Eye (tissue), 1 donor: Measurements from ENCODE around the gene N4BP2.
"Not testable (repeated sequence)": the region's sequence is repeated elsewhere in the genome, so short reads cannot be mapped to it uniquely, and the experiment has no call there.

ENCODE experiments used
- DNase-seq: peaks from one replicate; pipeline ENCODE4 v3.0.0-alpha.2; 2015

The N4BP2 gene

DNA sequence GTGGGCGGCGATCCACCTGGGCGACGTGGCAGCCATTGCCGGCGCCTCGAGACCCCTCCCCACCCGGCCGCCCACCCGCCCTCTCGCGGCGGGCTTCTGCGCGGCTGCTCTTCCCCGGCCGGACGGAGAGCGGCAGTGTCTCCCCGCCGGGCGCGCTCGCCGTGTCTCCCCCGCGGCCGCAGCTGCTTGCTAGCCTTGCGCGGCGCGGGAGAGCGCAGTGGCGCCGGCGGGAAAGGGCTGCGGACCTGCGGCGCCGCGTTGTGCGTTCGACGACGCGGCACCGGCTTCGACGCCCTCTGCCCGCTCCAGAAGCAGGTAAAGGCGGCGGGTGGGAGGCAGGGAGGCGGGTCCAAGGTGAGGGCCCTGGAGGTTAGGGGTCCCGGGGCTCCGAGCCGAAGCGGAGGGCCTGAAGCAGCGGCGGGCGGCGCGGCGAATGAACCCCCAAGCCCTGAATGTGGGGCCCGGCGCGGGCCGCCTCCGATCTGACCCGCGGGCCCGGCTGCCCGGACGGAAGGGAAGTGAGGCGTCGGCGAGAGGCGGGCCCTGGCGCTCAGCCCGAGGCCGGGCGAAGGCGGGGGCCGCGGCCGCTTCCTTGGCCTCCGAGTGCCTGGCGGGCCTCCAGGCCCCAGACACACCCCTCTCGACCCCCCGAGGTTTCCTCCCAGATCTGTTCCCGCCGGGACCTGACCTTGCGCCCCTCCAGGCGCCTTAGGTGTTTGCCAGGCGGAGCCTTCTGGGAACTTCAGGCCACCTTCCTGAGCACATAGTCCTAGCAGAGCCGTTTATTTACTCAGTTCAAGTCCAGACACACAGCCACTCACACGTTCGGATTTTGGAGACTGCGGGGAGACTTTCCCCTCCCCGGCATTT, at the start of gene N4BP2:
Gene N4BP2 (plus strand): TSS at position 135 of the 870 bp plus-strand sequence. CDS start 40,491 bp downstream, outside the sequence.
- DNase-seq: peak; percentile 95

DNA sequence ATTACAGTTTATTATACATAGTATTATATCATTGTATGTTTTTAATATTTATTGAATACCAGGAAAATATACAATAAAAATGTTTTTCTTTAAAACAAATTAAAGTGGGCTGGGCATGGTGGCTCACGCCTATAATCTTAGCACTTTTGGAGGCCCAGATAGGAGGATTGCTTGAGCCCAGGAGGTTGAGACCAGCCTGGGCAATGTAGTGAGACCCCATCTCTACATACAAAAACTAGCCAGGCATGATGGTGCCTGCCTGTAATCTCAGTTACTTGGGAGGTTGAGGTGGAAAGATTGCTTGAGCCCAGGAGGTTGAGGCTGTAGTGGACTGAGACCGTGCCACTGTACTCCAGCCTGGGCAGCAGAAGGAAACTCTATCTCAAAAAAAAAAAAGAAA, 40.6 kb upstream of the N4BP2 start:
- DNase-seq: no peak

DNA sequence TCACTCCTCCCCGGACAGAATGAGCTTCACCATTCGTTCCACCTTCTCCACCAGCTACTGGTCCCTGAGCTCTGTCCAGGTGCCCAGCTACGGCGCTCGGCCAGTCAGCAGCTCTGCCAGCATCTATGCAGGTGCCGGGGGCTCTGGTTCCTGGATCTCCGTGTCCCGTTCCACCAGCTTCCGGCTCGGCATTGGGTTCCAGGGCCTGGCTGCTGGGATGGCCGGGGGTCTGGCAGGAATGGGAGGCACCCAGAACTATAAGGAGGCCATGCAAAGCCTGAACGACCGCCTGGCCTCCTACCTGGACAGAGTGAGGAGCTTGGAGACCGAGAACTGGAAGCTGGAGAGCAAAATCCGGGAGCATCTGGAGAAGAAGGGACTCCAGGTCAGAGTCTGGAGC, 36.4 kb upstream of the N4BP2 start:
- DNase-seq: no peak

DNA sequence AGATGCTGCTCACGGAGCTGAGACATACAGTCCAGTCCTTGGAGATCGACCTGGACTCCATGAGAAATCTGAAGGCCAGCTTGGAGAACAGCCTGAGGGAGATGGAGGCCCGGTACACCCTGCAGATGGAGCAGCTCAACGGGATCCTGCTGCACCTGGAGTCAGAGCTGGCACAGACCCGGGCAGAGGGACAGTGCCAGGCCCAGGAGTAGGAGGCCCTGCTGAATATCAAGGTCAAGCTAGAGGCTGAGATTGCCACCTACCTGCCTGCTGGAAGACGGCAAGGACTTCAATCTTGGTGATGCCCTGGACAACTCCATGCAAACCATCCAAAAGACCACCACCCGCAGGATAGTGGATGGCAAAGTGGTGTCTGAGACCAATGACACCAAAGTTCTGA, 35.5 kb upstream of the N4BP2 start:
- DNase-seq: not testable (repeated sequence)

DNA sequence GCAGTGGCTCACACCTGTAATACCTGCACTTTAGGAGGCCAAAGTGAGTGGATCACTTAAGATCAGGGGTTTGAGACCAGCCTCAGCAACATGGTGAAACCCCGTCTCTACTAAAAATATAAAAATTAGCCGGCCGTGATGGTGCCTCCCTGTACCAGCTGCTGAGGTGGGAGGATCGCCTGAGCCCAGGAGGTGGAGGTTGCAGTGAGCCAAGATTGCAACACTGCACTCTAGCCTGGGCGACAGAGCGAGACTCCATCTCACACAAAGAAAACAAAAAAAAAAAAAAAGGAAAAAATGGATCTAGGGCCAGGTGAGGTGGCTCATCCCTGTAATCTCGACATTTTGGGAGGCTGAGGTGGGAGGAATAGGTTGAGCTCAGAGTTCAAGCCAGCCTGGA, 32.6 kb upstream of the N4BP2 start:
- not testable (repeated sequence) for DNase-seq

DNA sequence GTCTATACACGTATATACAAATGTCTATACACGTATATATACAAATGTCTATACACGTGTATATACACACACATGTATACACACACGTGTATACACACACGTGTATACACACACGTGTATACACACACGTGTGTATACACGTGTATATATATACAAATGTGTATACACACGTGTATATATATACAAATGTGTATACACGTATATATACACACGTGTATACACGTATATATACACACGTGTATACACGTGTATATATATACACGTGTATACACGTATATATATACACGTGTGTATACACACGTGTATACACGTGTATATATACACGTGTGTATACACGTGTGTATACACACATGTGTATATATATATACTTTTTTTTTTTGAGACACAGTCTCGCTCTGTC, 23.9 kb upstream of the N4BP2 start:
- DNase-seq: no peak

DNA sequence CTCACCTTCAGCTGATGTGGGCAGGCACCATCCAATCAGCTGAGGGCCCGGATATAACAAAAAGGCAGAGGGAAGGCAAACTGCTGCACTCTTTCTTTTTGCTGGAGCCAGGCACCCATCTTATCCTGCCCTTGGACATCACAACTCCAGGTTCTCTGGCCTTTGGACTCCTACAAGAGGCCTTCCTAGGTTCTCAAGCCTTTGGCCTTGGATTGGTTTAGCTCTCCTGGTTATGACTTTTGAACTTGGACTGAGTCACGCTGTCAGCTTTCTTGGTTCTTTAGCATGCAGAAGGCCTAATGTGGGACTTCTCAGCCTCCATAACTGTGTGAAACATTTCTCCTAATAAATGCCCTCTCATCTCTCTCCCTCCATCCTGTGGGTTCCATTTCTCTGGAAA, 23.0 kb upstream of the N4BP2 start:
- no peak for DNase-seq

DNA sequence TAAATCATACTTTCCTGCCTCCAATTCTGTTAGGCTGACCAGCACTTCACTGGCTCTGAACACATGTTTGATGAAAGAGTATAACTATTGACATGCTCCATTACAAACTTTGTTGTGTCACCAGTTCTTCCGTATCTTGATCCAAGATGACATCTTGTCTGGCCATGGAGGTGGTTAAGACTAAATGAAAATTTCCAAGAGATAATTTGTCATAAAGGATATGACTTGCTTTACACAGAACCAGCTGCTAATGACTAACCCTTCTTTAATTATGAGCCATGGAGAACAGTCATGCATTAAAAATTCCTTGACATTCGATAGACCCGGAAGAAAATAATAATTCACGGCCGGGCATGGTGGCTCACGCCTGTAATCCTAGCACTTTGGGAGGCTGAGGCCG, 17.7 kb upstream of the N4BP2 start:
- no peak for DNase-seq

DNA sequence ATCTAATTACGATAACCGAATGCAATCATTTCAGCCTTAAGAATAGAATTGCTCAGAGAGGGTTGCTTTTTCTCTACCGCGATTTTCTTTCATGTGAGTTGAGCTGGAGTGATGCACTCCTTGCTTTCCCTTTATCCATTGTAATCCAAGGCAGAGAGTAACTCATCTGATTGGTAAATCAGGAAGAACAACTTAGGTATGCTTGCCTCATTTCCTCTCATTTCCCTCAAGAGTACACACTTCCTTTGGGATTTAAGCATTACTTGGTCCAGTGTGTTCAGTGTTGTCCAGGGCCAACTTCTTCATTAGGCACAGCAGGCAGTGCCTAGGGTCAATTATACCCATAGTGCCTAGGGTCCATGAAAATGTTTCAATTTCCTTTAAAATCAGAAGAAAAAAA, 15.7 kb upstream of the N4BP2 start:
- DNase-seq: no peak

DNA sequence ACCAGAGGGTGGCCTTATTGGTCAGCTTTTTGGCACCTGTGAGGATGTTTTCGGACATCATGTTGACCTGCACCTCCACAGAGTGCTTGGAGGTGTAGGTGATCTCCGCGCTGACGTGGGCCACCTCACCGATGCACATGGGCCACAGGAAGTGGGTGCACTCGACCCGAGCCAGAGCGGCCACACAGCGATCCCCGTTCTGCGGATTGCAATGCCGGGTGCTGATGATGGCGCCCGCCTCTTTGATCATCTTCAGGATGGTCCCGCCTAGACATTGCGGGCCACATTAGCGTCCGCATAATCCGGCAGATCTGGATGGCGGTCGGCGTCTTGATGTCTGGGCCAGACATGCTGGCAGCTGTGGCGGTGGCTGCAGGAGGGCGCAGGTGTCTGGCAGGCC, 12.9 kb upstream of the N4BP2 start:
- DNase-seq: no peak

DNA sequence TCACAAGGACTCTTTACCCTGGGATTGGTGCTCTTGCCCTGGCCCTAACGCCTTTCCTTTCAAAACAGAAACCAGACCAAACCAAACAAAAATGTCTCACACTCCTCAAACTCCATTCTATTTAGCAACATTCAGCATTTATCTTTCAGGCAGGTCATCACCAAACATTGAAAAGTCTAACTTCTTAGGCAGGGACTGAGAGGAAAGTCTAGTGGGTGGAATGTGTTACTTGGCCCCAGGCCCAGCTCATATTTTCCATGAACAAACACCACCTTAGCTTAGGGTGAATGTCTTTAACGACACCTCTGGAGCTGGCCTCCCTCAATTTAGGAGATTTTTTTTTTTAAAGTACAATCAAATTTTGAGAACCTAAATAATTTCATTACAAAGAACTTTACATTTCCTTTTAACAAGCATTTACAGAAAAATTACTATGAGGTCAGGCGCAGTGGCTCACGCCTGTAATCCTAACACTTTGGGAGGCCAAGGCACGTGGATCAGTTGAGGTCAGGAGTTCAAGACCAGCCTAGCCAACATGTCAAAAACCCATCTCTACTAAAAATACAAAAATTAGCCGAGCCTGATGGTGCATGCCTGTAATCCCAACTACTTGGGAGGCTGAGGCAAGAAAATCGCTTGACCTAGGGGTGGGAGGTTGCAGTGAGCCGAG, 10.2 kb upstream of the N4BP2 start:
- peak; percentile 24 for DNase-seq

DNA sequence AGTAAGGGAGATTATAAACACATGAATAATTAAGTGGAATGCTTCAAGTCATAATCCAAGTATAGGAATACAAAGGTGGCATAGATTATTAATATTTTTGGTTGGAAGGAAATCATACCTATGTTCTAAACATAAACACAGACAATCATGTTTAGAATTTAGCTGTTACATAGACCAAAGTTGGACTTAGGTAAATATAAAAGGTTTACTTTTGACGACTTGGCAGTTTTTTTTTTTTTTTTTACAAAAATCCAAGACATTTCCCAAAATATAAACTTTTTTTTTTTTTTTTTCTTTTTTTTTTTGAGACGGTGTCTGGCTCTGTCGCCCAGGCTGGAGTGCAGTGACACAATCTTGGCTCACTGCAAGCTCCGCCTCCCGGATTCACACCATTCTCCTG, 3.5 kb upstream of the N4BP2 start:
- DNase-seq: no peak

DNA sequence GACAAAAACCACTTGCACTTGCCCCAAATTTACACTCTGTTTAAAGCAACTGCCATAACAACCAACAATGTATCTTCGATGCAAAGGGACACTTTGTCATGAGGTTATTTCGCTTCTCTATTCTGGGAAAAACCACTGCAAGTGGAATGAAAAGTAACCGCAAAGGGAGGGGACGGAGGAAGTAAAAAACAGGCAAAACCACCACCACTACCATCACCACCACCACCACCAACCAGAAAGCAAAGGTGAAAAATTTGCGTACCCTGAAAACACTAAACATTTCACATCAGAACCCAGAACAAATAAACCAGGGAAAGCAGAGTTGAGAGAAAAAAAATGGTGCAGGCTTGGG, 1.2 kb upstream of the N4BP2 start:
- no peak for DNase-seq

DNA sequence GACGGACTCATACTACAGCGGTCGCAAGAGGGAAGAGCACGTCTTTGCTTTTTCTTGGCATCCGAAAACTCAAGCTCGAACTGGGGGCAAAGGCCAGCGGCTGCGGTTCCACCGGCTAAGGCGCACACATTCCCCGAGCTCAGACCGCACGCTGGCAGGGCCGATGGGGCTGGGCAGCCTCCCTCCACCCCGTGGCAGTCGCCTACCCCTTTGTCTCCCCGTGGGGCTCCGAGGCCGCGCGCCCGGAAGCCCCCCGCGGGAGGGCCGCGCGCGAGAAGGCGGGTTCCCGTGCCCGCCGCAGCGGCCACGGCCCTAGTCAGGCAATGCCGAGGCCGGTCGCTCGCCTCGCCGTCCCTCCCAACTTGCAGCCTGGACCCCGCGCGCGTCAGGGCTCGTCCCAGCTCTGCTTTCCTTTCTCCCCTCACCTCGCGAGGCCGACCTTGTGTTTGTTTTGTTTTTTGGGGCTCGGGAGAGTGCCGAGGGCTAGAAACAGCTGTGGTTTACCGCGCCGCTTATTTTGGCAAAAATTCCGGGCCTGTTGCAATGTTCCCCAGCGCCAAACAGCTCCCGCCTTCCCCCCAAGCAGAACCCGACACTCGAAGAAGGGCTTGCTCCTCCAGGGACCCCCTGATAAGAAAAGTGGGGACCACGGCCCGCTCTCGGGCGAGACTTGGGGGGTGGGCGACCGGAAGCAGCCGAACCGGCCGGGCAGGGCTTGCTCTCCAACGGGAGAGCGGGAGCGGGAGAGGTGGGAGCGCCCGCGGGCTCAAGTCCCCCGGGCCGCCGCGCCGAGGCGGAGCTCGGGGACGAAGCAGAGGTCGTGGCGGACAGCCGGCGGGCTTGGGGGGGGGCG, 561 bp upstream of the N4BP2 start:
- peak; percentile 93 for DNase-seq

DNA sequence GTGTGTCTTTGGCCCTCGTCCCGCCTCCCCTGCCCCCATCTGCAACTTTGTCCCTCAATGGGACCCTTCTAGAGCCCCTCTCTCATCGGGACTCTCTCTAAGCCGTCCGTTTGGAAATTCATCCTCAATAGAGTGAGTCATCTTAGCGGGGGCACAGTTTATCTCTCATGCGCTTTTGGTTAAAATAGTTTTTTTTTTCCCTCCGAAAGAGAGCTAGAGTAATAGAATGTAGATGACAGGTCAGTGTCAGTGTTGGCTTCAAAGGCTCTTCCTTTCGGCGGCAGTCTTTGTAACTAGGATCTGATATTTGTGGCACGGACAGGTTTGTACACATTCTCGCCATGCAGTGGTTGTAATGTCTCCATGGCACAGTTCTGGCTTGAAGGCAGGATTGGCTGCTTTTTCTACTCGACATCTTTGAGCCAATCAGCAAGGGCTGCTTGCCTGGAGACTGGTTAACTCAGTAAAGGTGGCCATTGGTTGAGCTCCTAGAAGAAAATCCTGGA, 989 bp downstream of the N4BP2 start:
- DNase-seq: peak; percentile 96

DNA sequence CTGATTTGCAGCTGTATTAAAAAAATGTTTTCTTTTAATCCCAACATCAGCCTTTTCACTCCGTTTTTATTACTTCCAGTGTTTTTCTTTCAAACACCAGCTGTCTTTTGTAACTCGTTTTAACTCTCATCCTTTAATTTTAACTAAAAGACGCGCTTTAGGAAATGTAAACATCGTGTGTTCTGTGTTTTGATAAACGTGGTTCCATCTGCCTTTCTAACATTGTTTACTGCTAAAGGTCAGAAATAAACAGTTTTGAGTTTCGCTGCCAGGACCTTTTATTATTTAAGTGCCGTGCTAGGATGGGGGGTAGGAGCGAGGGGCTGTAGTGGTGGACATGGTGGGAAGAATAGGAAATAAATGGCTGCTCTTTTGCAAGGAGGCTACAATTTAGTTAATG, 1.5 kb downstream of the N4BP2 start:
- DNase-seq: no peak

DNA sequence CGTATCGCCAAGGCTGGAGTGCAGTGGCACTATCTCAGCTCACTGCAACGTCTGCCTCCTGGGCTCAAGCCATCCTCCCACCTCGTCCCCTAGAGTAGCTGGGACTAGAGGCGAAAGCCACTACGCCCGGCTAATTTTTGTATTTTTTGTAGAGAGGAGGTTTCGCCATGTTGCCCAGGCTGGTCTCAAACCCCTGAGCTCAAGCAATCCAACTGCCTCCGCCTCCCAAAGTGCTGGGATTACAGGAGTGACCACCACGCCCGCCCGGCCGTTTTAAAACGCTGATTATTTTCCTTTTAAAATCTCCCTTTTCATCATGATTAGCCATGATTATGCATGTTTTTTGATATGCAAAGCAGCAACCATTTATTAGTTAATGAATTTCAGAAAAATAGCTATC, 2.2 kb downstream of the N4BP2 start:
- DNase-seq: no peak

DNA sequence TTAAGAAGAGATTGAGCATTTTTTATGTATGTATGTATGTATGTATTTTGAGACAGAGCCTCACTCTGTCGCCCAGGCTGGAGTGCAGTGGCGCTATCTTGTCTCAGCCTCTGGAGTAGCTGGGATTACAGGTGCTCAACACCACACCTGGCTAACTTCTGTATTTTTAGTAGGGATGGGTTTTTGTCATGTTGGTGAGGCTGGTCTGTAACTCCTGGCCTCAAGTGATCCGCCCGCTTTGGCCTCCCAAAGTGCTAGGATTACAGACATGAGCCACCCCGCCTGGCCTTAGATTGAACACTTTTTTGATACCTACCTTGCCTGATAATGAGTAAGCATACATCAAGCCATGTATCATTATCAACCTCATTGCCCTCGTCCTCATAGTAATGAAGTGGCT, 2.7 kb downstream of the N4BP2 start:
- DNase-seq: no peak

DNA sequence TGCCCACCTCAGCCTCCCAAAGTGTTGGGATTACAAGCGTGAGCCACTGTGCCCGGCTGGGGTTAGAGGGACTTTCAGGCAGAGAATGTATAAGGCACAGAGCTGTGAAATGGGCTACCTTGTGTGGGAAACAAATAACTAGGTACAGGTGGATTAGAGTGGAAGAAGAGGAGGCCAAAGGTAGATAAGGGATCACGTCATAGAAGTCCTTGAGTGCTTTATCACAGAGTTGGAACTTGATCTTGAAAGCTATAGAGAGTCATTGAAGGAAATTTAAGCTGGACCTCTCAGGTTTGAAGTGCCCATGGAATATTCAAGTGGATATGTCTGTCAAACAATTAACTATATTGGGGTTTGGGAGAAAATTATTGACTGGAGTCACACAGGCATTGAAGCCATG, 8.4 kb downstream of the N4BP2 start:
- DNase-seq: no peak

DNA sequence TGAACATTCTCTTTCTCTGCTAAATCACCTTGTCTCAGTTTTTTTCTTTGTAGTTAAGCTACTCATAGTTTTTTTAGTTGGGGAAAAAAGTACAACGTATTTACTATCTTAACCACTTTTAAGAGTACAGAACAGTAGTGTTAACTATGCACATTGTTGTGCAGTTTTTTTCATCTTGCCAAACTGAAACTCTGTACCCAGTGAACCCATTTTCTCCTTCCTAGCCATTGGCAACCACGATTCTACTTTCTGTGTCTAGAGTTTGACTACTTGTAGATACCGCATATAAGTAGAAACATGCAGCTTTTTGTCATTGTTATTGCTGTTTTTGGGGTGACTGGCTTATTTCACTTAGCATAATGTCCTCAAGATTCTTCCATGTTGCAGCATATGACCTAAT, 10.0 kb downstream of the N4BP2 start:
- no peak for DNase-seq

DNA sequence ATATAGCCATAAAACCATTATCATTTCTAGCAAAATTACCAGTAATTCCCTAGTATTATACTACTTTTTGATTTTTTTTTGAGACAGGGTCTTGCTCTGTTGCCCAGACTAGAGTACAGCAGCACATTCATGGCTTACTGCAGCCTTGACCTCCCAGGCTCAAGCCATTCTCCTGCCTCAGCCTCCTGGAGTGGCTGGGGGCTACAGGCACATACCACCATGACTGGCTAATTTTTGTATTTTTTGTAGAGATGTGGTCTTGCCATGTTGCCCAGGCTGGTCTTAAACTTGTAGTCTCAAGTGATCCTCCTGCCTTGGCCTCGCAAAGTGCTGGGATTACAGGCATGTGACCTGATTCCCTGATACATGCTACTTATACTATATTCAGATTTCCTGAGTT, 13.7 kb downstream of the N4BP2 start:
- no peak for DNase-seq

DNA sequence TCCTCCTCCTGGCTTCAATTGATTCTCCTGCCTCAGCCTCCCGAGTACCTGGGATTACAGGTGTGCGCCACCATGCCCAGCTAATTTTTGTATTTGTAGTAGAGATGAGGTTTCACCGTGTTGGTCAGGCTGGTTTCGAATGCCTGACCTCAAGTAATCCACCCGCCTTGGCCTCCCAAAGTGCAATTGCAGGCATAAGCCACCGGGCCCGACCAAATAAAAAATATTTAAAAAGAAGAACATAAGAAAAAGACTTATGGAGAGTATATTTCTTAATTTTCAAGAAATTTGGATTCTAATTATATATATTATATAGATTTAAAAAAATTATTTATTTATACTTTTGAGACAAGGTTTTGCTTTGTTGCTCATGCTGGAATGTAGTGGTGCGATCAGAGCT, 29.8 kb downstream of the N4BP2 start:
- DNase-seq: no peak

DNA sequence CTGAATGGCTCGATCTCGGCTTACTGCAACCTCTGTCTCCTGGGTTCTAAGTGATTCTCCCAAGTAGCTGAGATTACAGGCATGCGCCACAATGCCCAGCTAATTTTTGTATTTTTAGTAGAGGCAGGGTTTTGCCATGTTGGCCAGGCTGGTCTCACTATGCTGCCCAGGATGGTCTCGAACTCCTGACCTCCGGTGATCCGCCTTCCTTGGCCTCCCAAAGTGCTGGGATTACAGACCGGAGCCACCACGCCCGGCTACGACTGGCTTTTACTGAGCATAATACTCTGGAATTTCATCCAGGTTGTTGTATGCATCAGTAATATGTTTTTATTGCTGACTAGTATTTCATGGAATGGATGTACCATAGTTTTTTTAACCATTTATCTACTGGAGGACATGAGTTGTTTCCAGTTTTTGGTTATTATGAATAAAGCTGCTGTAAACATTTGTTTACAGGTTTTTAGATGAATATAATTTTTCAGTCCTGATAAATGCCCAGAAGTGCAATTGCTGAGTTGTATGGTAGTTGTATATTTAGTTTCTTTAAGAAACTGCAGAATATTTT, 31.2 kb downstream of the N4BP2 start:
- no peak for DNase-seq
